Endometrium (tissue), 2 donors: ENCODE results near the gene GIMAP1.
A peak's percentile ranks its signal among the peaks of the same experiment; 100 is the strongest.
"Not testable (repeated sequence)": the region's sequence is repeated elsewhere in the genome, so short reads cannot be mapped to it uniquely, and the experiment has no call there.

ENCODE experiments used
- FAIRE-seq: peaks from 2 replicates; lab custom pipeline; 2012; peaks lifted over from hg19 to GRCh38; lab: Jason Lieb, UNC
- donor health status: control.
- donor health status: control.

GIMAP1 gene

GRCh38 chr7:150716368-150716767, at the start of gene GIMAP1:
Gene GIMAP1, plus strand, starts transcription at chr7:150716613. Its CDS starts 2,435 bp downstream, at chr7:150719048.
- FAIRE-seq: no peak

- no peak for FAIRE-seq
These were observed 47.9 kb upstream of the GIMAP1 start for GRCh38 chr7:150668472-150668911.

DNA sequence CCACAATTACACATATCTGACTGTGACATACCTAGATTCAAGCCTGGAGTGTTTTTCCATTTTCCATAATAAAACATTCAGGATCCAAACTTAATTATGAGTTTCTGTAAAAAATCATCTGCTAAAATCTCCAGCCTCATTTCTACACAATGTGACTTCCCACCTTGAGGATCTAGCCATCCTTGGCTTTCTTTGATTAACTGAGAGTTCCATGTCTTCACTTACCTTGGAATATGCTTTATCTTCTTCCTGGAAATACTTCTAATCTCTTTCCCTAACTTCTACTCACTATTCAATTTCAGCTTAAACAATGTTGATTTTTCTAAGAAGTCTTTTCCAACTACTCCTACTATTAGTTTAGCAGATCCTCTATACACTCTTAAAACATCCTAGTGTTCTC, 47.4 kb upstream of the GIMAP1 start:
- no peak for FAIRE-seq

DNA sequence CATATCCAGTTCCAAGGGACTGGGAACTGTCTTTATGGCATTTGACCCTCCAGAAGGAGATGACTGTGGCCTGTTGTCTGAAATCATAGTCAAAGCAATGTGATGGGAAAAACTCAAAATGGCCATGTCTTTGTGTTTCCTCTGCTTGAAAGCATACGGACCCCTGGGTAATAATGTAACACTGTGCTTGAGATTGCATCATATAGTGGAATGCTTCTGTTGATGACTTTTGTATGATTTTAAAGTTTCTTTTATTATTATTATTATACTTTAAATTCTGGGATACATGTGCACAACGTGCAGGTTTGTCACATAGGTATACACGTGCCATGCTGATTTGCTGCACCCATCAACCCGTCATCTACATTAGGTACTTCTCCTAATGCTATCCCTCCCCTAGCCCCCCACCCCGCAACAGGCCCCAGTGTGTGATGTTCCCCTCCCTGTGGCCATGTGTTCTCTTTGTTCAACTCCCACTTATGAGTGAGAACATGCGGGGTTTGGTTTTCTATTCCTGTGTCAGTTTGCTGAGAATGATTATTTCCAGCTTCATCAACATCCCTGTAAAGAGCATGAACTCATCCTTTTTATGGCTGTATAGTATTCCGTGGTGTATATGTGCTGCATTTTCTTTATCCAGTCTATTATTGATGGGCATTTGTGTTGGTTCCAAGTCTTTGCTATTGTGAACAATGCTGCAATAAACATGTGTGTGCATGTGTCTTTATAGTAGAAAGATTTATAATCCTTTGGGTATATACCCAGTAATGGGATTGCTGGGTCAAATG, 44.4 kb upstream of the GIMAP1 start:
- FAIRE-seq: not testable (repeated sequence)

GRCh38 chr7:150675714-150676113, 40.7 kb upstream of the GIMAP1 start:
- FAIRE-seq: no peak

GRCh38 chr7:150676276-150676675, 40.1 kb upstream of the GIMAP1 start:
- FAIRE-seq: not testable (repeated sequence)

GRCh38 chr7:150676854-150677253, 39.6 kb upstream of the GIMAP1 start:
- FAIRE-seq: peak; percentile 41

- FAIRE-seq: not testable (repeated sequence)
These were observed 37.8 kb upstream of the GIMAP1 start for GRCh38 chr7:150678601-150679000.

DNA sequence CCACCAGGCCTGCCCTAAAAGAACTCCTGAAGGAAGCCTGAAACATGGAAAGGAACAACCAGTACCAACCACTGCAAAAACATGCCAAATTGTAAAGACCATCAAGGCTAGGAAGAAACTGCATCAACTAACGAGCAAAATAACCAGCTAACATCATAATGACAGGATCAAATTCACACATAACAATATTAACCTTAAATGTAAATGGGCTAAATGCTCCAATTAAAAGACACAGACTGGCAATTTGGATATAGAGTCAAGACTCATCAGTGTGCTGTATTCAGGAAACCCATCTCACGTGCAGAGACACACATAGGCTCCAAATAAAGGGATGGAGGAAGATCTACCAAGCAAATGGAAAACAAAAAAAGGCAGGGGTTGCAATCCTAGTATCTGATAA, 36.0 kb upstream of the GIMAP1 start:
- FAIRE-seq: not testable (repeated sequence)

DNA sequence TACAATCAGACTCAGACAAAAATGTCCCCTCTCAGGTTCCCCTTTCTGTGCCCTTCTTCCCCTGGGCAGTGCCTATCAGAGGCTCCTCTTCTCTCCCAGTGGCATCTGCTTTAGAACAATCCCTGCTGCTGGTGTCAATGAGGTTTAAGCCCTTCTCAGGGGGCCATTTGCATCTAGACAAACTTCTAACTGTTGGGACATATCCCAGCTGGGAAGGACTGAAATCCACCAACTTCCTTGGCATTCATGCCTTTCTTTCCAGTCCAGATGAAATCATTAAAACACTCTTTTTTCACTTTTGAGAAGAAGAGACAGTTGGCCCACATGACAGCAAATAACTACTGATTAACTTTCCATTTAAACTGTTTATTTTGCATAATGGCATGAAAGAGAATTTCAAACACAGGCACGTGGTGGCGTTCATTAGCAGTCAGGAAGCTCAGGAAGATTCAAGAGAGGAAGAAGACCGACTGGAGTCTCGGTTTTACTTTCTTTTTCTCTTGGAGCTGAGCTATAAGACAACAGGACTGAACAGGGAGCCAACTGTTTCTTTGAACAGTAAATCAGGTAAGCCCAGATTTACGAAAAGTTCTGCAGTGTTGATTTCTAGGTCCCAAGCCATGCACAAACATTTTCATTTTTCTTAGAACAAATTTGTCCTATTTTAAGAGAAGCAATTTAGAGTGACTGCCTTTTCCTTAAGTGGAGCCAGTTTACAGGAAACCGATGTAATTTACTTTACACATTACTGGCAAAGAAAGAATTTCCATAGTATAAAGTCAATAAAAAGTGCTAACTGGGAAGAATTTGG, 31.0 kb upstream of the GIMAP1 start, which contains the start of gene GIMAP2:
GIMAP2 (plus strand) TSS at position 488 of the 811 bp plus-strand sequence. CDS start 1,354 bp downstream, outside the sequence.
- peak; percentile 76 for FAIRE-seq

DNA sequence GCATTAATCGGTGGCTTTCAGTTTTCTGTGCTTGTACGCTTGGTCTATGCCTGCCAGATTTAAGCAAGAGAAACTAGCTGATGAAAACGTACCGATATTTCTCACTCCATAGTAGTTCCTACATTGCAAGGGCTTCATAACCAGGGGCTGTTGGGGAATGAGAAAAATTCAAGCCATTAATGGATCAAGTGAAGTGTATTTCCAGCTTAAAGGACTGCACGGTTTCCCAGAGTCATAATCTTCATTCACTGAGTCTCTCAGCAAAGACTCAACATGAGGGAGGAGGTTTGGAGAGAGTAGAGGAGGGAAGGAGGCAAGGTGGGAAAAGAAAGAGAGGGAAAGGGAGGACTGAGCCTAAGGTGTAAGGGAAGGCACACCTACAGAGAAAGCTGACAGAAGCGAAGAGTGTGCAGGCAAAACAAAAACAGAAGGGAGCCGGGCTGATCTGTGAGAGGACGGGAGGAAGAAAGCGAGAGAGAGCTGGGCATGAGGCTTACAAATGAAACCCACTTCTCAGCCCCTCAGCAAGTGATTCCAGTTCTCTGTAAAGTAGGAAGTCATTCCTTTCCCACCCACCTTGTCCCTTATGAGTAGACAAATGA, 30.3 kb upstream of the GIMAP1 start:
- FAIRE-seq: no peak

DNA sequence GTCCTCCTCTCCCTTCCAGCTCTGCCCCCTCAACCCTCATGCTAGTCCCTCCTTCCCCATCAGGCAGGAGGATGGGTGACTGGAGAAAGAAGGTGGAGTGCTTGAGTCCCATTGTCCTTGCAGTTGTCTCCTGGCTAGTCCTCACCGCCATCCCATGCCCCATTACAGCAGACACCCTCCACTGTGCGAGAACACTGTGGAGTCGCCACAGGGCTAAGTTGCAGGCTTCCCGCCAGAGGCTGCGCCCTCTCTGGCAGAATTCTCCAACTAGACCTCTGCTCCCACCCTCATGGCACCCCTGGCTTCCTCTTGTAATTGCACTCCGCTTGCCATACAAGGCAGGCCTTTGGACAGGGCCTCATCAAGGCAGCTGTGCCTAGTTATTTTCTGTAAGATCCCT, 27.8 kb upstream of the GIMAP1 start:
- FAIRE-seq: no peak

GRCh38 chr7:150695654-150696053, 20.8 kb upstream of the GIMAP1 start:
- FAIRE-seq: no peak

DNA sequence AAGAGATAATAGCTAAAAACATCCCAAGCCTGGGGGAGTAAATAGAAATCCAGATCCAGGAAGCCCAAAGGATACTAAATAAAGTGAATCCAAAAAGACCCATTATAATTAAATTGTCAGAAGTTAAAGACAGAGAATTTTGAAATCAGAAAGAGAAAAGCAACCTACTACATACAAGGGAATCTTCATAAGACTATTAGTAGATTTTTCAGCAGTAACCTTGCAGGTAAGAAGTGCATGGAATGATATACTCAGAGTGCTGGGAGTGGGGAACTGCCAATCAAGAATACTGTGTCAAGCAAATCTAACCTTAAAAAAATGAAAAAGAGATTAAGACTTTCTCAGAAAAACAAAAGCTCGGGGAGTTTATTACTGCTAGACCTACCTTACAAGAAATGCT, 13.2 kb upstream of the GIMAP1 start:
- no peak for FAIRE-seq

- no peak for FAIRE-seq
These were observed 1.1 kb upstream of the GIMAP1 start for GRCh38 chr7:150715293-150715692.

DNA sequence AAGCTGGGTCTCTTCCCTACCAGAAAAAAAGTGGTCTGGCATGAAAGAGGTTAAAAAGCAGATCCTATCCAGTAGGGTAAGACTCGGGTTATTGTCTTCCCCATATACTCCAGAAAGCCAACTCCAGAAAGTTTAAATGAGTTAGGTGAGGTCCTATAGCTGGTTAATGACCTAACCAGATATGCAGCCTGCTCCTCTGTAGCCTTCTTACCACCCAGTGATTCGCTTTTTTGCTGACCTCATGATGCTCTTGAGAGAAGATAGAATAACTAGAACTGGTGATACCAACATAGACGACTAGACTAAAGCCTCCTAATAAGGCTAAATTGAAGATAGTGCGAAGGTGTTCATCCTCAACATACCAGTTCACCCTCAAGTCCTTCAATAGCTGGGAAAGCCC, 675 bp upstream of the GIMAP1 start:
- no peak for FAIRE-seq

DNA sequence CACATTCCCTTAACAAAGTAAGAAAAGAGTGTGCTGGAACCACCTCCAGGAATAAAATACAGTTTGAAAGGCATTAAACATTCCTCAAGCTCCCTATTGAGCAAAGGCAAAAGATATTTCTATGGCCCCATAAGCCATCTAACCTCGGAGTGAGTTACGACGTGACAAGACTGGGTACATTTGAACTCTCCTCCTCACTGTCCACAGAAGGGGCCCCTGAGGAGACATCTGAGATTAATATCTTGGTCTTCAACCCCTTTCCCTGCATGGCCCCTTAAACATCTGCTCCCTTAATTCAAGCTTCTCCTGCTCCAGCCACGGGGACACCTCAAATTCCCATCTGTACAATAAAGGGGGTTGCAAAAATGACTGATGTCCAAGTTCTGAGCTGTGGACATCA, 526 bp downstream of the GIMAP1 start:
- no peak for FAIRE-seq

DNA sequence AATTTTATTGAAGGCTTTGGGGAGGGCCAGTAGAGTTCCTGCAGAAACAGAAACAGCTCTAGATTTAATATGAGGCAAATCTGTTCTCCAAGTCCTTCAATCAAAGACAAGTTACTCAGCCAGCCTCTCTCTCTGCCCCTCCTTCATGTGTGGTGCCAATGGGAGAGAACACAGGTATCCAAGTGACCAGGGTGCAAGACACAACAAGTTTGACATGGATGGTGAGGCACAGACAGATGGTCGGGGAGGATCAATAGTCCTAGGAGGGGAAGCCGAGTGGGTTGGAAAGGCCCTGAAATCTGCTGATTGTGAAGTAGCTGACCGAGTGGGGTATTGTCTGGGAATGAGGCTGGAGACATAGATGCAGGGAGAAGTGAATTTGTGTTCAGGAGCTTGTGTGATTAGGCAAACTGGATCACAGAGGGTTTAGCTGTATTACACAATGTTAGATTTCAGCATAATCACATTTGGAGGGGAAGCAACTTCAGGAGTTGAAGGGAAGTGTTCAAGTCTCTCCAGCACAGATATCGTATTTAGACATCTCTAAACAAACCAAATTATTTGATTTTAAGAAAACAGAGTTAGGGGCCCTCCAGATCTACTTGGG, 1.5 kb downstream of the GIMAP1 start:
- no peak for FAIRE-seq

- FAIRE-seq: no peak
These were observed 3.0 kb downstream of the GIMAP1 start for GRCh38 chr7:150719436-150719835.

- FAIRE-seq: no peak
These were observed 3.8 kb downstream of the GIMAP1 start for GRCh38 chr7:150719960-150720891.

- FAIRE-seq: no peak
These were observed 5.6 kb downstream of the GIMAP1 start for GRCh38 chr7:150721970-150722373.
